IPS-11a (cell line): ENCODE data around the gene HSPB1.
A peak's percentile ranks its signal among the peaks of the same experiment; 100 is the strongest.
"Not testable (repeated sequence)": the region's sequence is repeated elsewhere in the genome, so short reads cannot be mapped to it uniquely, and the experiment has no call there.

Experiments
- H3K4me3 ChIP-seq: one replicate; pipeline ENCODE4 v1.5.1; 2013; ENCODE audit warnings: low read depth, low read length, control low read depth

The HSPB1 gene

DNA sequence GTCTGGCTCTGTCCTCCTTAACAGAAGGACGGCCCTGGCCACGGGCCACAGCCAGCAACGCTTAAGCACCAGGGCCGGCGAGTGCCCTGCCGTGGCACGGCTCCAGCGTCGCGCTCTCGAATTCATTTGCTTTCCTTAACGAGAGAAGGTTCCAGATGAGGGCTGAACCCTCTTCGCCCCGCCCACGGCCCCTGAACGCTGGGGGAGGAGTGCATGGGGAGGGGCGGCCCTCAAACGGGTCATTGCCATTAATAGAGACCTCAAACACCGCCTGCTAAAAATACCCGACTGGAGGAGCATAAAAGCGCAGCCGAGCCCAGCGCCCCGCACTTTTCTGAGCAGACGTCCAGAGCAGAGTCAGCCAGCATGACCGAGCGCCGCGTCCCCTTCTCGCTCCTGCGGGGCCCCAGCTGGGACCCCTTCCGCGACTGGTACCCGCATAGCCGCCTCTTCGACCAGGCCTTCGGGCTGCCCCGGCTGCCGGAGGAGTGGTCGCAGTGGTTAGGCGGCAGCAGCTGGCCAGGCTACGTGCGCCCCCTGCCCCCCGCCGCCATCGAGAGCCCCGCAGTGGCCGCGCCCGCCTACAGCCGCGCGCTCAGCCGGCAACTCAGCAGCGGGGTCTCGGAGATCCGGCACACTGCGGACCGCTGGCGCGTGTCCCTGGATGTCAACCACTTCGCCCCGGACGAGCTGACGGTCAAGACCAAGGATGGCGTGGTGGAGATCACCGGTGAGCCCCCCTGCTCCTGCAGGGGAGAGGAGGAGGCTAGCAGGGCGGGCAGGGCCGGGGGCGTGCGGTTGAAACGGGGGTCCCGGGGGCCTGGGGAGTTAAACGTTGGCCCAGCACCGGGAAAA, at the start of gene HSPB1:
TSS of gene HSPB1 (plus strand) at position 327 of the 855 bp plus-strand sequence. CDS start at position 367, 40 bp downstream.
- H3K4me3 ChIP-seq = peak within 1 kb of the TSS; percentile 72

DNA sequence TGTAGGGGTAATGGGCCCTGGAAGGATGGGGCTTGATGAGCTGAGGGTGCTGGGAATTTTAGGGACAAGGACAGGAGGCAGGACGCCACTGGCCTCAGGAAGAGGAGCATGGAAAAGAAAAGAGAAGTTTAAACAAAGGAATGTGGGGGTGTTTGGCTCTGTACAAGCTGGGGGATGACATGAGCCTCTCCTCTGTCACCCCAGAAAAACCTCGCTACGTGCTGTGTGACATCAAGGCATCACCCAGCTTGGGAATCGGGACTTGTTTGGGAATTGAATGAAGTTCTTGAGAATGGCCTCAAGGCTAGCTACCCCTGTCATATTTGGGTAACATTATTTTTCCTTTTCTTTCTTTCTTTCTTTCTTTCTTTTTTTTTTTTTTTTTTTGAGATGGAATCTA, 47.7 kb upstream of the HSPB1 start:
- H3K4me3 ChIP-seq = no peak overlapping the region

DNA sequence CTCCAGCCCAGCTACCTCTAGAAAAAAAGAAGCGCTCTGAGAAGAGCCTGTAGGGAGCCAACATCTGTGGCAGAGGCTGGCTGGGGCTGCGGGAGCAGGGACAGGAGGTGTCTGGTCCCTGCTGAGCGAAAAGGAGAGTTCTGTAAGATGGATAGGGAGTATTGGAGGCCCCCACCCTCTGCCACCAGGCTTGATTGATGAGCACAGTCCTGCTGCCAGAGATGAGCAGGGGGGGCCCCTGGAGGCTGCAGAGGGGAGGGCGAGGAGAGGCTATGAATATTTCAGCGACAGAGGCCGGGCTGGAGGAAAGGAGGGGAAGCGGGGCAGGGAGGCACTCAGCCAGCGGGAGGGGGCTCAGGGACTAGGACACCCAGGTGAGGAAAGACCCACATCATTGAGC, 44.5 kb upstream of the HSPB1 start:
- H3K4me3 ChIP-seq = no peak overlapping the region

GRCh38 chr7:76259124-76260093, 43.1 kb upstream of the HSPB1 start:
- H3K4me3 ChIP-seq = peak overlapping the region; percentile 62

DNA sequence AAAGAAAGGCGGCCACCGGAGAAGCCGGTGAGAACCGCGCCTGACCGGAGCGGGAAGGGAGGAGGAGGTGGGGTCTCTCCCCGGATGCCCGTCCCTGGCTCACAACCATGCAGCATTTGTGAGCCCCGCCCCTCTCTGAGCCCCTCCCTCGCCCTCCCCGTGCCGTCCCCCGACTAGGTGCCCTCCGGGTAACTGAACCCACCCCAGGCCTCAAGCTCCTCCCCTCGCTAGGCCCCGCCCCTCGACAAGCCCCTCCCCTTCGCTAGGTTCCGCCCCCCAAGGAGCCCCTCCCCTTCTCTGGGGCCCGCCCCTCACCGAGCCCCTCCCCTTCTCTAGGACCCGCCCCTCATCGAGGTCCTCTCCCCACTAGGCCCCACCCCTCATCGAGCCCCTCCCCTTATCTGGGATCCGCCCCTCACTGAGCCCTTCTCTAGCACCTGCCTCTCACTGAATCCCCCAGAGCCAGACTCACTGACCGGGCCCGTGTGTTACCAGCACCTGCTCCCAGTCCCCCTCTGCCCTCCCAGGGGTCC, 42.2 kb upstream of the HSPB1 start:
- H3K4me3 ChIP-seq = no peak overlapping the region

DNA sequence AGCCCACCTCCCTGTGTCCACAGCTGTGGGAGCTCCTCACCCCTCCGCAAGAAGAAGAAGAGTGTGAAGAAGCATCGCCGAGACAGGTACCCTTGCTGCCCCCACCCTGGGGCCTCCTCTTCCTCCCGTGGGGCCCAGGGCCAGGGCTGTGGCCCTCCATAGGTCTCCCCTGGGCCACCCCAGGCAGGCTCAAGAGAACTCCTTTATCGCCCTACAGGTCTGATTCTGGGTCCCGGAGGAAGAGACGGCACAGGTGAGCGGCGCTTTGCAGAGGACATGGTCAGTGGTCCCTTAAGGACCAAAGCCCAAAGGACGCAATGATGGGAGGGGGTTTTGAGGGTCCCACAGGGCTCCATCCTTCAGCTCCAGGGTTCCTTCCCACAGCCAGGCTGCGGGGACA, 41.1 kb upstream of the HSPB1 start:
- H3K4me3 ChIP-seq = no peak overlapping the region

- H3K4me3 ChIP-seq = no peak overlapping the region
These were observed 40.5 kb upstream of the HSPB1 start for GRCh38 chr7:76261931-76262330.

DNA sequence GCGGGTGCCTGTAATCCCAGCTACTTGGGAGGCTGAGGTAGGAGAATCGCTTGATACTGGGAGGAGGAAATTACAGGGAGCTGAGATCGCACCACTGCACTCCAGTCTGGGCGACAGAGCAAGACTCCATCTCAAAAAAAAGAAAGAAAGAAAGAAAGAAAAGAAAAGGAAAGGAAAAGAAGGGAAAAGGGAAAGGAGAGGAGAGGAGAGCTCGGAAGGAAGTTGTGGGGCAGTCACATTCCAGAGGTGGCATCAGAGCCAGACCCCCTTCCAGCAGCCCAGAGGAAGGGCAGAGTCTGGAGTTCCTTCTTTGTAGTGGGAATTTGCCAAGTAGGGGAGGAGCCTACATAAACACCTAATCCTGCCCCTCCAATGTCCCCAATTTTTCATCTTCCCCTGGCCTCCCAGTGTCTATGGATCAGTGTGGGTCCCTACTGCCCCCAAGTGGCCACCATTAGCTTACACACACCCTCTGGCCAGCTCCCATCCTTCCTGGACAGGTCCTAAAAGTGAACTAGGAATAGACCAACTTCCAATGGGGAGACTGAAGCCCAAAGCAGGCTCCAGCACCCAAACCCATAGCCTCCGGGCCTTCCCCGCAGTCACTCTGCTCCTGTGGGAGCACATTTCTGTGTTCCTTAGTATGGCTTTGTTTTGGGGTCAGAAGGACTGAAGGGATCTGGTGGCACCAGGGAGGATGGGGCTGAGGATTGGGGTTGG, 39.6 kb upstream of the HSPB1 start:
- no peak overlapping the region for H3K4me3 ChIP-seq

GRCh38 chr7:76265299-76265698, 37.2 kb upstream of the HSPB1 start:
- H3K4me3 ChIP-seq = no peak overlapping the region

GRCh38 chr7:76267107-76267893, 35.2 kb upstream of the HSPB1 start:
- peak overlapping the region; percentile 53 for H3K4me3 ChIP-seq

GRCh38 chr7:76267894-76268183, 34.6 kb upstream of the HSPB1 start:
- H3K4me3 ChIP-seq = no peak overlapping the region

DNA sequence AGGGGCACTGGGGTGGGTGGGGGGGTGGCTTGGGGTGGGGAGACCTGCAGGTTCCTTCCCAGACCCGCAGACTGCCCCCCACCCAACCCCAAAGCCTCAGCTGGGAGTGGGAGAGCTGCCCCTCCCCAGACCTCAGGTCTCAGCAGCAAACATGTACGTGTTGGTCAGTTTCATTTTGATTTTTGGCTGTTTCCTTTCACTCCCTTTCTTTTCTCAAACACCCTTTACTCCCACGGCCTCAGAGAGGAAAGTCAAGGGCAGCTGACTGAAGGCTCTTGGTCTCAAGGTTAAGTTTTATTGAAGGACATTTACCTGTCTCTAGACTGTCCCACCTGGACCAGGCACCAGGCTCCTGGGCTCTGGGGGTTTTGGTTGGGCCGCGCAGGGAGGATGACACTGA, 34.1 kb upstream of the HSPB1 start:
- H3K4me3 ChIP-seq = no peak overlapping the region

GRCh38 chr7:76269895-76270294, 32.6 kb upstream of the HSPB1 start:
- no peak overlapping the region for H3K4me3 ChIP-seq

GRCh38 chr7:76271384-76271783, 31.1 kb upstream of the HSPB1 start:
- not testable (repeated sequence) for H3K4me3 ChIP-seq

GRCh38 chr7:76272142-76272541, 30.3 kb upstream of the HSPB1 start:
- H3K4me3 ChIP-seq = no peak overlapping the region

DNA sequence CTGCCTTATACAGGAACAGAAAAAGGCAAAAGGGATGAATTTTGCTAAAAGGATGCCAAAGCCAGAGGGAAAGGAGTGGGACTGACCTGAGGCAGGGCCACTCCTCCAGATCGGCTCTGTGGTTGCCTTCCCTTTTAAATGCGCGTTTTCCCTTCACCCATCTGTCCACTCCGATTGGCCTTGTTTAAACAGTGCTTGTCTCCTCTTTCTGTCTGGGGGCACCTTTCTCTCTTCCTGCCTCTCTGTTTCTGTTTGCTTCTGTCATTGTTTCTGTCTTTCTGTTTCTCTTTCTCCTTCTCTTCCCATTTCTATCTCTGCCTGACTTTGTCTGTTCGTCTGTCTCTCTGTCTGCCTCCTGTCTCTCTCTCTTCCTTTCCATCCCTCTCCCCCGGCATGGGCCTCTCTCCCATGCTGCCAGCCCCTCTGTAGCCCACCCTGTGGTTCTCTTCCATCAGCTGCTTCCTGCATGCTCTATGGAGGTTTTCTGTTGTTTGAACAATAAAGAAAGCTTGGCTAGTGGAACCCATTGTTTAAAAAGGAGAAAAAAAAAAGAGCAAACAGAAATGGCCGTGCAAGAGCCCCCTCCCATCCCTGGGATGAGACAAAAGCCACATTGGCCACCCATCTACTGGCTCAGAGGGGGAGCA, 29.5 kb upstream of the HSPB1 start:
- no peak overlapping the region for H3K4me3 ChIP-seq

GRCh38 chr7:76273503-76273902, 29.0 kb upstream of the HSPB1 start:
- H3K4me3 ChIP-seq = no peak overlapping the region

DNA sequence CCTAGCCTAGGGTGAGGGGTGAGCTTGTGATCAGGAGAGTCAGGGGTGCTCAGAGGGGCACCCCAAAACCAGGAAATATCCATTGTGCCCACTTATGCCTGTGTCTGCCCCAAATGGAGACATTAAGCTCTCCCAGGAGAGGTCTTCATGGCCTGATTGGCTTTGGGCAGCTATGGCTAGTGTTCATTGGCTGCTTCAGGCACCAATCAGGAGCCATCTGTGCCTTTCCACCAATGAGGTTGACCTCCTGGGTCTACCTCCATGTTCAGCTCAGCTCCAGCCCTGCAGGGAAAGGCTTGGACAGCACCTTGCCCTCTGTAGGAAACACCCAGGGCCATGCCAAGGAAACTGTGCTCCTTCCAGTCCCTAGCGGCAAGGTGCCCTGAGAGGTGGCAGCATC, 23.9 kb upstream of the HSPB1 start:
- H3K4me3 ChIP-seq = no peak overlapping the region

DNA sequence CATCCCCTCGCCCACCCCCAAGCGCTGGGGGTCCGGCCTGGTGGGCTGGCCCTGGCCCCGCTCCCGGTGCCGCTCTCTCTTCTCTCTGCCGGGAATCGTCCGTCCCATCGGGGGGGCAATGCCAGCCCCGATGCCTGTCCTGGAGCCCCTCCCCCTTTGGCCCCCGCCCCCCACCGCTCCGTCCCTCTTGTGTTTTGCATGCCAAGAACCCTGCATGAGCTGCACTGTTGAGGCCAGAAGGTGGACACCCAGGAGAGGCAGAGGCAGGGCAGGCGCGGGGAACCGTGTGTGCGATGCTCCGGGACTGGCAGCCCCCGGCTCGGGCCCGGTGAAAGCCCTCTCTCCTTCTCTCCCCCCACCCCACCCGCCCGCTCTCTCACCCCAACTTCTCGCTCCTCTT, 22.1 kb upstream of the HSPB1 start:
- no peak overlapping the region for H3K4me3 ChIP-seq
